Left renal cortex interstitium (tissue), 4 donors: Measurements from ENCODE around the gene SERAC1. TPM values are rescaled to one million over a fixed set of nuclear protein-coding genes. Genes with fewer than 3 reads are reported as not detected.
"Not testable (repeated sequence)": the region's sequence is repeated elsewhere in the genome, so short reads cannot be mapped to it uniquely, and the experiment has no call there.

Source experiments
- DNase-seq, 4 donors: peaks; one replicate each; pipeline ENCODE4 v3.0.0-alpha.2; 2013; ENCODE audit warnings: low read depth in 4 of 4, low spot score in 2 of 4, missing footprints in 1 of 4
- polyA plus RNA-seq, 4 donors: library from polyadenylated mRNA; unstranded; fragments of 120-200 nt; gene quantifications; one replicate each; pipeline ENCODE4 v1.2.1, GENCODE V29; 2013; ENCODE audit not compliant: insufficient read length in 4 of 4

SERAC1 gene
- 10 to 100 TPM; 12.5 to 15.7 (median 13.8) TPM for polyA plus RNA-seq

DNA sequence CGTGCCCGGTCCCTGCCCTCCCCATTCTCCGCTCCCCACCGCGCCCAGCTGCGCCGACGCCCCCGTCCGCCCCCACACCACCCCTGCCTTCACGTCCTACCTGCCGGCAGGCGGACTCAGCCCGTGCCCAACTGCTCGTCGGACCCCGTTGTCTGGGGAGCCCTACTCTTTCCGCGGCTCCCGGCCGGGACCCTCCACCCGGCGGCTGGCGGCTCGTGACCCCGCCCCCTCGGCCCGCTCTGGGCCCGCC, at the start of gene SERAC1:
TSS of gene SERAC1 (minus strand) at position 223 of the 250 bp plus-strand sequence. CDS start 9,899 bp downstream, outside the sequence.
- peak in 1 of 4 donors; percentile 40 for DNase-seq

DNA sequence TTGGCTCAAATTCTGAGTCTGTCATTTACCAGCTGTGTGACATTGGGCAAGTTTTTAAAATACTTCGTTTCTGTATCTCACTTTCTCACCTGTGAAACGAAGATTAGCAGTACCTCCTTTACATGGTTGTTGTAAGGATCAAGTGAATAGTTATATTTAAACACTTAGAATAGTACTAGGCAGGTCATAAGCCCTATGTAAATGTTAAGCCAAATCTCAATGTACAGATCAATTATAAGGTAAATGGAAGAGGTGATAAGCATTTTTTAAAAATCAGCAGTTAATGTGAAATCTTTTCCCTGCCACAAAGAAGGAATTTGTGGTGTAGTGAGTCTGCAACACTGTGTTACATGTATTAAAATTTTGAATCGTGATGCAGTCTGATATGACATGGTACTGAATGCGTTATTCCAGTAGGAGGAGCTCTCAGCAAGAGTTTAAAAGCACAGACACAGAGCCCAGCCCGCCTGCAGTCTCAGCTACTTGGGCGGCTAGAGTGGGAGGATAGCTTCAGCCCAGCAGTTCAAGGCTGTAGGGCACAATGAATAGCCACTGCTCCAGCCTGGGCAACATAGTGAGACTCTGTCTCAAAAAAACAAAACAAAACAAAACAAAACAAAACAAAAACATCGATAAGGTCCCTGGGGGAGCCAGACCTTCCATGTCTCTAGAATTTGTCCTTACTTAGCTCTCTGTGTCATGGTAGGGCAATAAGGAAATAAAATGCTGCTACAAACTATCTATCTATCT, 46.0 kb upstream of the SERAC1 start:
- no peak for DNase-seq

GRCh38 chr6:158211273-158212055, 43.4 kb upstream of the SERAC1 start:
- DNase-seq = no peak

DNA sequence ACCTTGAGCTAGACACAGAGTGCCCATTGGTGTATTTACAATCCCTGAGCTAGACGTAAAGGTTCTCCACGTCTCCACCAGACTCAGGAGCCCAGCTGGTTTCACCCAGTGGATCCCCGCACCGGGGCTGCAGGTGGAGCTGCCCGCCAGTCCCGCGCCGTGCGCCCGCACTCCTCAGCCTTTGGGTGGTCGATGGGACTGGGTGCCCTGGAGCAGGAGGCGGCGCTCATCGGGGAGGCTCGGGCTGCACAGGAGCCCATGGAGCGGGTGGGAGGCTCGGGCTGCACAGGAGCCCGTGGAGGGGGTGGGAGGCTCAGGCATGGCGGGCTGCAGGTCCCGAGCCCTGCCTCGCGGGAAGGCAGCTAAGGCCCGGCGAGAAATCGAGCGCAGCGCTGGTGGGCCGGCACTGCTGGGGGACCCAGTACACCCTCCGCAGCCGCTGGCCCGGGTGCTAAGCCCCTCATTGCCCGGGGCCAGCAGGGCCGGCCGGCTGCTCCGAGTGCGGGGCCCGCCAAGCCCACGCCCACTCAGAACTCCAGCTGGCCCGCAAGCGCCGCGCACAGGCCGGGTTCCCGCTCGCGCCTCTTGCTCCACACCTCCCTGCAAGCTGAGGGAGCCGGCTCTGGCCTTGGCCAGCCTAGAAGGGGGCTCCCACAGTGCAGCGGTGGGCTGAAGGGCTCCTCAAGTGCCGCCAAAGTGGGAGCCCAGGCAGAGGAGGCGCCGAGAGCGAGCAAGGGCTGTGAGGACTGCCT, 41.7 kb upstream of the SERAC1 start:
- not testable (repeated sequence) for DNase-seq

DNA sequence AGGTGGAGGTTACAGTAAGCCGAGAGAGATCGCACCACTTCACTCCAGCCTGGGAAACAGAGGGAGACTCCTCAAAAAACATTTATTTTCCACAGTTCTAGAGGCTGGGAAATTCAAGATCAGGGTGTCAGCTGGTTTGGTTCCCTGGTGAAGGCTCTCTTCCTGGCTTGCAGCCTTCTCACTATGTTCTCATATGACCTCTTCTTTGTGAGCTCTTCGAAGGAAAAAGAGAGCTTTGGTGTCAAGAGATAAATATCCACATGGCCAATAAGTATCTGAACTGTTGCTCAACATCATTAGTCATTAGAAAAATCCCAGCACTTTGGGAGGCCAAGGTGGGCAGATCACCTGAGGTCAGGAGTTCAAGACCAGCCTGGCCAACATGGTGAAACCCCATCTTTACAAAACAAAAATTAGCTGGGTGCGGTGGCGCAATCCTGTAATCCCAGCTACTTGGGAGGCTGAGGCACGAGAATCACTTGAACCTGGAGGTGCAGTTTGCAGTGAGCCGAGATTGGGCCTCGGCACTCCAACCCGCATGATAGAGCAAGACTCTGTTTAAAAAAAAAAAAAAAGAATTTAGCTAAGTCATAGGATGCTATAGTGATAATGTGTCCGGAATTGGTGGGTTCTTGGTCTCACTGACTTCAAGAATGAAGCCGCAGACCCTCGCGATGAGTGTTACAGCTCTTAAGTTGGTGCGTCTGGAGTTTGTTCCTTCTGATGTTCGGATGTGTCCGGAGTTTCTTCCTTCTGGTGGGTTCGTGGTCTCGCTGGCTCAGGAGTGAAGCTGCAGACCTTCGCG, 40.4 kb upstream of the SERAC1 start:
- DNase-seq = not testable (repeated sequence)

- DNase-seq = no peak
Observed at GRCh38 chr6:158207422-158207788, 39.3 kb upstream of the SERAC1 start.

- DNase-seq = no peak
Observed at GRCh38 chr6:158206740-158207421, 38.8 kb upstream of the SERAC1 start.

- DNase-seq = no peak
Observed at GRCh38 chr6:158205169-158205944, 37.3 kb upstream of the SERAC1 start.

GRCh38 chr6:158198461-158198860, 30.4 kb upstream of the SERAC1 start:
- DNase-seq = no peak

- no peak for DNase-seq
Observed at GRCh38 chr6:158194487-158195280, 26.6 kb upstream of the SERAC1 start.

- no peak for DNase-seq
Observed at GRCh38 chr6:158191761-158192160, 23.7 kb upstream of the SERAC1 start.

DNA sequence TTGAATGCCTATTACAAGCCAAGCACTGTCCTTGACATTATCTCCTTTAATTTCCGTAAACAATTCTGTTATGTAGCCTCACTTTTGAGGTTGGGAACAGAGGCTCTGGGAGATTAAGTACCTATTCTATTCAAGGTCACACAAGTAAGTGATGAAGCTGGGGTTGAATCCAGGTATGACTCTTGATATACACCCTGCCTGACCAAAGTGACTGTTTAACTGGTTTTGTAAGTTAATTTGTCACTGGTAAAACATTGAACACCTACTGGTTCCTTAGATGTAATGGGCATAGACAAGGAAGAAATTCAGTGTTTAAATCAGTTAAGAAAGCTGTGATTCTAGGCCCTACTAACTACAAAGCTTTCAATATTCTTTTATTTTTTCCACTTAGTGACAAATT, 23.0 kb upstream of the SERAC1 start:
- no peak for DNase-seq

- no peak for DNase-seq
Observed at GRCh38 chr6:158188591-158188990, 20.5 kb upstream of the SERAC1 start.

GRCh38 chr6:158185729-158186456, 17.8 kb upstream of the SERAC1 start:
- DNase-seq = no peak

DNA sequence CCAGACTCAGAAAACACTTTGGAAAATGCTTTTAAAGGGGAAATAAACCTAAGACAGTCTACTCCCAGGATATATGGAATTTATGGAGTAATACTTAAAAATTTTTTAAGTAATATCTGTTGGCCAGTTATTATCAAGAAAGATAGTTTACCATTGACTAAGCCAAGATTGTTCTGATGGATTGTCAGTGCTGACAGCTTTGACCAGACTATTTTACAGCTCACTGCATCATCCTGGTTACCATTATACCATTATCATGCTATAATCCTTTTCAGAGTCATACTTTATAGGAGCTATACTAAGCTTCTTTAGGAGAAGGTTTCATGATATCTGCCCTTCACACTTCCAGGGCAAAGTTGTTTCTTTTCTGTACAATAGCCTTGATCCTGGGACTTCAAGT, 16.5 kb upstream of the SERAC1 start:
- no peak for DNase-seq

- not testable (repeated sequence) for DNase-seq
Observed at GRCh38 chr6:158183174-158183972, 15.3 kb upstream of the SERAC1 start.

- DNase-seq = not testable (repeated sequence)
Observed at GRCh38 chr6:158177712-158178111, 9.7 kb upstream of the SERAC1 start.
